GM12878 (cell line): Measurements from ENCODE around the gene CNR2. TPM values are rescaled to one million over a fixed set of nuclear protein-coding genes. Genes with fewer than 3 reads are reported as not detected.

ENCODE experiments used
- ASH2L ChIP-seq: fragments of 300-600, 200-600 bp; sonication (generic); IDR thresholded peaks from 2 replicates; pipeline ENCODE4 v1.6.1; 2017; ENCODE audit warnings: low read depth, mild to moderate bottlenecking, borderline replicate concordance
- BACH1 ChIP-seq: fragments of 450-650 bp; IDR thresholded peaks from 2 replicates; pipeline ENCODE4 v1.6.1; 2017; ENCODE audit warnings: mild to moderate bottlenecking, borderline replicate concordance
- BCL11A ChIP-seq: IDR thresholded peaks from 2 replicates; pipeline ENCODE4 v1.6.1; 2011; ENCODE audit warnings: low read depth, low read length
- BMI1 ChIP-seq: fragments of 450-650 bp; IDR thresholded peaks from 2 replicates; pipeline ENCODE4 v1.6.1; 2016; ENCODE audit warnings: mild to moderate bottlenecking, moderate library complexity, borderline replicate concordance
- BRCA1 ChIP-seq: IDR thresholded peaks from 2 replicates; pipeline ENCODE4 v1.6.1; 2011; ENCODE audit warnings: low read depth, low read length, improper control_type of control experiment
- CBFB ChIP-seq: IDR thresholded peaks from 2 replicates; pipeline ENCODE4 v1.6.1; 2016; ENCODE audit warnings: antibody characterized with exemption, low read depth
- CHD1 ChIP-seq: IDR thresholded peaks from 2 replicates; pipeline ENCODE4 v1.6.1; 2012; ENCODE audit warnings: low read depth, low read length, improper control_type of control experiment
- EED ChIP-seq: sonication (generic); IDR thresholded peaks from 2 replicates; pipeline ENCODE4 v1.6.1; 2016; ENCODE audit warnings: antibody characterized with exemption, low read depth
- ELK1 ChIP-seq: IDR thresholded peaks from 2 replicates; pipeline ENCODE4 v1.6.1; 2012; ENCODE audit warnings: low read depth, low read length, improper control_type of control experiment
- GABPA ChIP-seq: IDR thresholded peaks from 2 replicates; pipeline ENCODE4 v1.6.1; 2014; ENCODE audit warnings: antibody characterized with exemption, low read depth, mild to moderate bottlenecking, inconsistent platforms
- GATAD2B ChIP-seq: fragments of 450-650 bp; conservative IDR thresholded peaks from 2 replicates; pipeline ENCODE4 v1.6.1; 2017; ENCODE audit warnings: low read depth, mild to moderate bottlenecking, moderate library complexity
- IKZF1 ChIP-seq: fragments of 450-650 bp; conservative IDR thresholded peaks from 2 replicates; pipeline ENCODE4 v1.6.1; 2017; ENCODE audit warnings: antibody characterized with exemption, mild to moderate bottlenecking
- IRF3 ChIP-seq: fragments of 450-650 bp; IDR thresholded peaks from 2 replicates; pipeline ENCODE4 v1.6.1; 2014; ENCODE audit warnings: mild to moderate bottlenecking
- KDM1A ChIP-seq: fragments of 200-600 bp; sonication (generic); IDR thresholded peaks from 2 replicates; pipeline ENCODE4 v1.6.1; 2016; ENCODE audit warnings: borderline replicate concordance
- MAX ChIP-seq: IDR thresholded peaks from 2 replicates; pipeline ENCODE4 v1.6.1; 2012; ENCODE audit warnings: low read depth, low read length, improper control_type of control experiment
- MEF2B ChIP-seq: fragments of 450-650 bp; IDR thresholded peaks from 2 replicates; pipeline ENCODE4 v1.6.1; 2018; ENCODE audit warnings: mild to moderate bottlenecking, moderate library complexity; ENCODE audit not compliant: partially characterized antibody, poor library complexity, severe bottlenecking
- MXI1 ChIP-seq: fragments of 150-350 bp; IDR thresholded peaks from 2 replicates; pipeline ENCODE4 v1.6.1; 2011; ENCODE audit warnings: low read depth, mild to moderate bottlenecking, inconsistent platforms, low read length, improper control_type of control experiment
- NBN ChIP-seq: fragments of 450-650 bp; IDR thresholded peaks from 2 replicates; pipeline ENCODE4 v1.6.1; 2016
- PAX8 ChIP-seq: fragments of 450-650 bp; IDR thresholded peaks from 2 replicates; pipeline ENCODE4 v1.6.1; 2017; ENCODE audit warnings: mild to moderate bottlenecking, moderate library complexity
- RBBP5 ChIP-seq: fragments of 200-600 bp; sonication (generic); conservative IDR thresholded peaks from 2 replicates; pipeline ENCODE4 v1.6.1; 2016
- RELA ChIP-seq: fragments of 450-650 bp; IDR thresholded peaks from 2 replicates; pipeline ENCODE4 v1.8.0; 2014; ENCODE audit warnings: borderline replicate concordance; ENCODE audit not compliant: partially characterized antibody
- SRF ChIP-seq, 2 experiments: IDR thresholded peaks; 2 replicates each; pipeline ENCODE4 v1.6.1; 2011; ENCODE audit warnings: low read depth in 2 of 2, low read length in 2 of 2, mild to moderate bottlenecking in 1 of 2, moderate library complexity in 1 of 2
- TARDBP ChIP-seq: IDR thresholded peaks from 2 replicates; pipeline ENCODE4 v1.6.1; 2016; ENCODE audit warnings: borderline replicate concordance
- TCF3 ChIP-seq: IDR thresholded peaks from 2 replicates; pipeline ENCODE4 v1.6.1; 2012; ENCODE audit warnings: low read depth, mild to moderate bottlenecking, low read length, borderline replicate concordance; ENCODE audit not compliant: insufficient read depth
- ZBTB4 ChIP-seq: fragments of 450-650 bp; formaldehyde crosslinking; IDR thresholded peaks from 2 replicates; pipeline ENCODE4 v1.4.0; 2022; ENCODE audit warnings: mild to moderate bottlenecking, moderate library complexity
- ZNF384 ChIP-seq: IDR thresholded peaks from 2 replicates; pipeline ENCODE4 v1.6.1; 2012; ENCODE audit warnings: low read depth, mild to moderate bottlenecking, low read length, improper control_type of control experiment, borderline replicate concordance
- polyA plus RNA-seq, 11 experiments: library from polyadenylated mRNA; depleted of rRNA in 4 of 11; unstranded in 6 of 11; stranded (reverse) in 5 of 11; fragments of >200 nt; fragmentation: Nextera tagmentation in 4 of 11; fragmentation: Illumina TruSeq in 1 of 11; extraction: Ambion mirVana in 4 of 11; extraction: Trizol in 1 of 11; gene quantifications; 1 replicate in 1 of 11; 2 replicates in 10 of 11; pipeline versions ENCODE4 v1.2.1 to v1.2.3, GENCODE V29; 2011 to 2016; ENCODE audit warnings: inconsistent platforms in 2 of 11, missing spikeins in 2 of 11, low read depth in 1 of 11
- total RNA-seq, 4 experiments: library from RNA; depleted of rRNA in 3 of 4; stranded (reverse); fragments of >200 nt in 3 of 4; fragmentation: Illumina TruSeq in 1 of 4; extraction: Trizol in 1 of 4; gene quantifications; 2 replicates each; pipeline versions ENCODE4 v1.2.1 to v1.2.3, GENCODE V29; 2013 to 2021

The CNR2 gene
- total and polyA plus RNA-seq, 10 of the 15 experiments (the other 5 are each of a cell fraction or from before 2014, with no cell fraction given): 0.46 to 19.8 (median 12.2) TPM

GRCh38 chr1:23908453-23909341 is 4.5 kb downstream of the CNR2 start (continued):
- TF ChIP-seq BMI1 (no peak), SRF (IDR thresholded peaks at IDR 0.05; ENCODE audit: low read depth in 2 of 2, low read length in 2 of 2) (no peak), ASH2L (no peak), ELK1 (no peak), BACH1 (no peak), CBFB (peak; percentile 79; the same call in 1 of the 2 replicates), BRCA1 (no peak), GABPA (no peak), GATAD2B (no peak), TCF3 (peak; percentile 64), CHD1 (no peak), RELA (no peak), MXI1 (no peak), EED (peak; percentile 94), IKZF1 (peak; percentile 63; the same call in 1 of the 2 replicates), PAX8 (no peak), MEF2B (peak; percentile 63), KDM1A (no peak), BCL11A (peak; percentile 12; the same call in 1 of the 2 replicates), RBBP5 (no peak), MAX (no peak), TARDBP (no peak), ZNF384 (no peak), IRF3 (no peak), ZBTB4 (CRISPR knock-in tag) (no peak), NBN (peak; percentile 77; the same call in 1 of the 2 replicates)
